Stimulated activated CD4-positive, alpha-beta T cell treated with anti-CD3 and anti-CD28 coated beads, Interleukin-12 subunit alpha, Interleukin-12 subunit beta, amount 100 ng/mL, for 48 hours (primary cell): ENCODE measurements around the gene MED25.
A peak's percentile ranks its signal among the peaks of the same experiment; 100 is the strongest.

Source experiments
- DNase-seq, 3 donors: peaks; one replicate each; pipeline ENCODE4 v3.0.0-alpha.2; 2020; ENCODE audit warnings: low read depth in 2 of 3, low spot score in 1 of 3

The MED25 gene

GRCh38 chr19:49872245-49873128, 54.4 kb downstream of the MED25 start:
- no peak for DNase-seq

- no peak for DNase-seq
Measured at GRCh38 chr19:49873129-49873521, 55.0 kb downstream of the MED25 start.

- DNase-seq: no peak
Measured at GRCh38 chr19:49873834-49874233, 55.7 kb downstream of the MED25 start.

GRCh38 chr19:49874503-49875157, 56.5 kb downstream of the MED25 start:
- no peak for DNase-seq

- DNase-seq: no peak
Measured at GRCh38 chr19:49875177-49875576, 57.1 kb downstream of the MED25 start.

GRCh38 chr19:49875857-49876421, 57.9 kb downstream of the MED25 start:
- peak in 1 of 3 donors; percentile 32 for DNase-seq

- peak; percentile 95 to 97 (median 97) for DNase-seq
Measured at GRCh38 chr19:49876422-49877019, 58.4 kb downstream of the MED25 start.

GRCh38 chr19:49877020-49877878, 59.2 kb downstream of the MED25 start, which contains the start of the genes AKT1S1 and TBC1D17:
AKT1S1 (minus strand) TSS chr19:49877355; CDS start chr19:49873295, 4,060 bp downstream.
TBC1D17 (plus strand) TSS chr19:49877702; CDS start chr19:49877724, 22 bp downstream.
- DNase-seq: peak; percentile 94 to 98 (median 98)

GRCh38 chr19:49877879-49878743, 60.0 kb downstream of the MED25 start:
- DNase-seq: peak; percentile 98 to 99 (median 98)

- no peak for DNase-seq
Measured at GRCh38 chr19:49878744-49879070, 60.6 kb downstream of the MED25 start.

- DNase-seq: no peak
Measured at GRCh38 chr19:49879243-49879963, 61.3 kb downstream of the MED25 start.

- DNase-seq: no peak
Measured at GRCh38 chr19:49880162-49880869, 62.2 kb downstream of the MED25 start.

- no peak for DNase-seq
Measured at GRCh38 chr19:49881186-49881585, 63.1 kb downstream of the MED25 start.

GRCh38 chr19:49881672-49882394, 63.7 kb downstream of the MED25 start:
- DNase-seq: no peak

- DNase-seq: no peak
Measured at GRCh38 chr19:49882643-49883042, 64.6 kb downstream of the MED25 start.

- no peak for DNase-seq
Measured at GRCh38 chr19:49883094-49883493, 65.0 kb downstream of the MED25 start.

- DNase-seq: no peak
Measured at GRCh38 chr19:49884109-49884508, 66.0 kb downstream of the MED25 start.

GRCh38 chr19:49884760-49885159, 66.7 kb downstream of the MED25 start:
- DNase-seq: no peak
